GM12878 (cell line): Measurements from ENCODE around the gene SETBP1.

Experiments used
- BACH1 ChIP-seq: fragments of 450-650 bp; IDR thresholded peaks from 2 replicates; pipeline ENCODE4 v1.6.1; 2017; ENCODE audit warnings: mild to moderate bottlenecking, borderline replicate concordance
- CBX3 ChIP-seq: fragments of 200-600 bp; sonication (generic); IDR thresholded peaks from 2 replicates; pipeline ENCODE4 v1.6.1; 2016; ENCODE audit warnings: low read depth, borderline replicate concordance
- CHD1 ChIP-seq: IDR thresholded peaks from 2 replicates; pipeline ENCODE4 v1.6.1; 2012; ENCODE audit warnings: low read depth, low read length, improper control_type of control experiment
- MEF2A ChIP-seq: IDR thresholded peaks from 2 replicates; pipeline ENCODE4 v1.6.1; 2011; ENCODE audit warnings: low read depth, mild to moderate bottlenecking, low read length, moderate library complexity; ENCODE audit not compliant: insufficient read depth
- TF ChIP-seq, protein P1 (sequence below), 3 experiments: IDR thresholded peaks in 2 of 3; conservative IDR thresholded peaks in 1 of 3; 2 replicates each; pipeline ENCODE4 v1.5.1; 2011; ENCODE audit warnings: low read depth in 3 of 3, low read length in 3 of 3, mild to moderate bottlenecking in 3 of 3, control low read depth in 2 of 3, moderate library complexity in 2 of 3, inconsistent platforms in 1 of 3, mixed read lengths in 1 of 3; ENCODE audit not compliant: control insufficient read depth in 2 of 3, insufficient read depth in 1 of 3; ENCODE audit errors: extremely low read depth in 1 of 3
- TF ChIP-seq, protein P2 (sequence below): IDR thresholded peaks from 2 replicates; pipeline ENCODE4 v1.6.1; 2011; ENCODE audit warnings: mild to moderate bottlenecking, low read depth, low read length, moderate library complexity; ENCODE audit not compliant: insufficient replicate concordance

DNA sequence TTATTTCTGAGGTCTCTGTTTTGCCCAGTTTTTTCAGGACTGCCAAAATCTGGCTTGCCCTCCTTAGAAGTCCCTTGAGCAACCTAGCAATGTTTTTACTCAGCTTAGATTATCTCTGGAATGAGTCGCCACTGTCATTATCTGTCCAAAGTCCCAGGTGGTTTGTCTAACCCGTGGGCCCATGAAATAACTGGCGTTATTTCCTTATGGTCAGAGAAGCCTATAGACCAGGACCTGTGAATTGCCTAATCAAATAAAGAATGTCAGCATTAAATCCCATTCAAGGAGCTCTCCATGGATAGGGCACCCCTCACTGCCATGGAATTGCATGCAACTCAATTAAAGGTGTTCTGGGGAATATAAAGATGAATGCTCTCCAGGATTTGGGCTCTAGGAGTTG is 373.9 kb downstream of the SETBP1 start:
- no peak for TF ChIP-seq BACH1
- no peak for TF ChIP-seq CBX3
- TF ChIP-seq, protein P1, sequence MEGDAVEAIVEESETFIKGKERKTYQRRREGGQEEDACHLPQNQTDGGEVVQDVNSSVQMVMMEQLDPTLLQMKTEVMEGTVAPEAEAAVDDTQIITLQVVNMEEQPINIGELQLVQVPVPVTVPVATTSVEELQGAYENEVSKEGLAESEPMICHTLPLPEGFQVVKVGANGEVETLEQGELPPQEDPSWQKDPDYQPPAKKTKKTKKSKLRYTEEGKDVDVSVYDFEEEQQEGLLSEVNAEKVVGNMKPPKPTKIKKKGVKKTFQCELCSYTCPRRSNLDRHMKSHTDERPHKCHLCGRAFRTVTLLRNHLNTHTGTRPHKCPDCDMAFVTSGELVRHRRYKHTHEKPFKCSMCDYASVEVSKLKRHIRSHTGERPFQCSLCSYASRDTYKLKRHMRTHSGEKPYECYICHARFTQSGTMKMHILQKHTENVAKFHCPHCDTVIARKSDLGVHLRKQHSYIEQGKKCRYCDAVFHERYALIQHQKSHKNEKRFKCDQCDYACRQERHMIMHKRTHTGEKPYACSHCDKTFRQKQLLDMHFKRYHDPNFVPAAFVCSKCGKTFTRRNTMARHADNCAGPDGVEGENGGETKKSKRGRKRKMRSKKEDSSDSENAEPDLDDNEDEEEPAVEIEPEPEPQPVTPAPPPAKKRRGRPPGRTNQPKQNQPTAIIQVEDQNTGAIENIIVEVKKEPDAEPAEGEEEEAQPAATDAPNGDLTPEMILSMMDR (IDR thresholded peaks at IDR 0.05 in 2 of 3, conservative IDR thresholded peaks at IDR 0.05 in 1 of 3; ENCODE audit: control insufficient read depth in 2 of 3, extremely low read depth in 1 of 3, insufficient read depth in 1 of 3, low read depth in 3 of 3, low read length in 3 of 3) = no peak
- TF ChIP-seq MEF2A = no peak
- TF ChIP-seq, protein P2, sequence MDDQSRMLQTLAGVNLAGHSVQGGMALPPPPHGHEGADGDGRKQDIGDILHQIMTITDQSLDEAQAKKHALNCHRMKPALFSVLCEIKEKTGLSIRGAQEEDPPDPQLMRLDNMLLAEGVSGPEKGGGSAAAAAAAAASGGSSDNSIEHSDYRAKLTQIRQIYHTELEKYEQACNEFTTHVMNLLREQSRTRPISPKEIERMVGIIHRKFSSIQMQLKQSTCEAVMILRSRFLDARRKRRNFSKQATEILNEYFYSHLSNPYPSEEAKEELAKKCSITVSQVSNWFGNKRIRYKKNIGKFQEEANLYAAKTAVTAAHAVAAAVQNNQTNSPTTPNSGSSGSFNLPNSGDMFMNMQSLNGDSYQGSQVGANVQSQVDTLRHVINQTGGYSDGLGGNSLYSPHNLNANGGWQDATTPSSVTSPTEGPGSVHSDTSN = no peak
- no peak for TF ChIP-seq CHD1
